Measurements from ENCODE around the gene SKOR1. TPM values are rescaled to one million over a fixed set of nuclear protein-coding genes. Genes with fewer than 3 reads are reported as not detected.
A peak's percentile ranks its signal among the peaks of the same experiment; 100 is the strongest.

Gene SKOR1
- total and polyA plus RNA-seq, 2 of the 13 experiments (the other 11 are each of a cell fraction or from before 2014, with no cell fraction given): 0.09 to 0.11 TPM

DNA sequence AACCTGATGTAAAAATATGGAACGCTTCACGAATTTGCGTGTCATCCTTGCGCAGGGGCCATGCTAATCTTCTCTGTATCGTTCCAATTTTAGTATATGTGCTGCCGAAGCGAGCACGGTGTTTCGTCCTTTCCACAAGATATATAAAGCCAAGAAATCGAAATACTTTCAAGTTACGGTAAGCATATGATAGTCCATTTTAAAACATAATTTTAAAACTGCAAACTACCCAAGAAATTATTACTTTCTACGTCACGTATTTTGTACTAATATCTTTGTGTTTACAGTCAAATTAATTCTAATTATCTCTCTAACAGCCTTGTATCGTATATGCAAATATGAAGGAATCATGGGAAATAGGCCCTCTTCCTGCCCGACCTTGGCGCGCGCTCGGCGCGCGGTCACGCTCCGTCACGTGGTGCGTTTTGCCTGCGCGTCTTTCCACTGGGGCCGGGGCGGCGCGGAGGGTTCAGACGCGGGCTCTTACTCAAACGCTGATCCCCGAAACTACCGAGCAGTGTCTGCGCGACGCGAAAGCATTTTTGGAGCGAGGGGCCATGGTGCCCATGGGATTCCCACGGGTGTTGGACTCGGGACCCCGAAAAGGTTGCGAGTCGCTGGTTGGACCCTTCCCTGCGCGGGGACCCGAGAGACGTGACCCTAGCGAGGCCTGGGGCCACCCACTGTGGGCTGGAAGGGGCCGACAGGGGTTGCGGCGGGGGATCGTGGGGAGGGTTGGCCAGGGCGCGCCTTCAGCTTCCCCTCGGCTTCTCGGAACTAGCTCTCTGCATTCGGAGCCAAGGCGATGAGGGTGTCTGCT is 14.8 kb downstream of the SKOR1 start, which contains the start of gene RNU6-1 (continued):
- TF ChIP-seq, protein P1, sequence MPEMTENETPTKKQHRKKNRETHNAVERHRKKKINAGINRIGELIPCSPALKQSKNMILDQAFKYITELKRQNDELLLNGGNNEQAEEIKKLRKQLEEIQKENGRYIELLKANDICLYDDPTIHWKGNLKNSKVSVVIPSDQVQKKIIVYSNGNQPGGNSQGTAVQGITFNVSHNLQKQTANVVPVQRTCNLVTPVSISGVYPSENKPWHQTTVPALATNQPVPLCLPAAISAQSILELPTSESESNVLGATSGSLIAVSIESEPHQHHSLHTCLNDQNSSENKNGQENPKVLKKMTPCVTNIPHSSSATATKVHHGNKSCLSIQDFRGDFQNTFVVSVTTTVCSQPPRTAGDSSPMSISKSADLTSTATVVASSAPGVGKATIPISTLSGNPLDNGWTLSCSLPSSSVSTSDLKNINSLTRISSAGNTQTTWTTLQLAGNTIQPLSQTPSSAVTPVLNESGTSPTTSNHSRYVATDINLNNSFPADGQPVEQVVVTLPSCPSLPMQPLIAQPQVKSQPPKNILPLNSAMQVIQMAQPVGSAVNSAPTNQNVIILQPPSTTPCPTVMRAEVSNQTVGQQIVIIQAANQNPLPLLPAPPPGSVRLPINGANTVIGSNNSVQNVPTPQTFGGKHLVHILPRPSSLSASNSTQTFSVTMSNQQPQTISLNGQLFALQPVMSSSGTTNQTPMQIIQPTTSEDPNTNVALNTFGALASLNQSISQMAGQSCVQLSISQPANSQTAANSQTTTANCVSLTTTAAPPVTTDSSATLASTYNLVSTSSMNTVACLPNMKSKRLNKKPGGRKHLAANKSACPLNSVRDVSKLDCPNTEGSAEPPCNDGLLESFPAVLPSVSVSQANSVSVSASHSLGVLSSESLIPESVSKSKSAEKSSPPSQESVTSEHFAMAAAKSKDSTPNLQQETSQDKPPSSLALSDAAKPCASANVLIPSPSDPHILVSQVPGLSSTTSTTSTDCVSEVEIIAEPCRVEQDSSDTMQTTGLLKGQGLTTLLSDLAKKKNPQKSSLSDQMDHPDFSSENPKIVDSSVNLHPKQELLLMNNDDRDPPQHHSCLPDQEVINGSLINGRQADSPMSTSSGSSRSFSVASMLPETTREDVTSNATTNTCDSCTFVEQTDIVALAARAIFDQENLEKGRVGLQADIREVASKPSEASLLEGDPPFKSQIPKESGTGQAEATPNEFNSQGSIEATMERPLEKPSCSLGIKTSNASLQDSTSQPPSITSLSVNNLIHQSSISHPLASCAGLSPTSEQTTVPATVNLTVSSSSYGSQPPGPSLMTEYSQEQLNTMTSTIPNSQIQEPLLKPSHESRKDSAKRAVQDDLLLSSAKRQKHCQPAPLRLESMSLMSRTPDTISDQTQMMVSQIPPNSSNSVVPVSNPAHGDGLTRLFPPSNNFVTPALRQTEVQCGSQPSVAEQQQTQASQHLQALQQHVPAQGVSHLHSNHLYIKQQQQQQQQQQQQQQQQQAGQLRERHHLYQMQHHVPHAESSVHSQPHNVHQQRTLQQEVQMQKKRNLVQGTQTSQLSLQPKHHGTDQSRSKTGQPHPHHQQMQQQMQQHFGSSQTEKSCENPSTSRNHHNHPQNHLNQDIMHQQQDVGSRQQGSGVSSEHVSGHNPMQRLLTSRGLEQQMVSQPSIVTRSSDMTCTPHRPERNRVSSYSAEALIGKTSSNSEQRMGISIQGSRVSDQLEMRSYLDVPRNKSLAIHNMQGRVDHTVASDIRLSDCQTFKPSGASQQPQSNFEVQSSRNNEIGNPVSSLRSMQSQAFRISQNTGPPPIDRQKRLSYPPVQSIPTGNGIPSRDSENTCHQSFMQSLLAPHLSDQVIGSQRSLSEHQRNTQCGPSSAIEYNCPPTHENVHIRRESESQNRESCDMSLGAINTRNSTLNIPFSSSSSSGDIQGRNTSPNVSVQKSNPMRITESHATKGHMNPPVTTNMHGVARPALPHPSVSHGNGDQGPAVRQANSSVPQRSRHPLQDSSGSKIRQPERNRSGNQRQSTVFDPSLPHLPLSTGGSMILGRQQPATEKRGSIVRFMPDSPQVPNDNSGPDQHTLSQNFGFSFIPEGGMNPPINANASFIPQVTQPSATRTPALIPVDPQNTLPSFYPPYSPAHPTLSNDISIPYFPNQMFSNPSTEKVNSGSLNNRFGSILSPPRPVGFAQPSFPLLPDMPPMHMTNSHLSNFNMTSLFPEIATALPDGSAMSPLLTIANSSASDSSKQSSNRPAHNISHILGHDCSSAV (CRISPR knock-in tag; IDR thresholded peaks at IDR 0.05; ENCODE audit: borderline replicate concordance): no peak
- TF ChIP-seq SRSF1 (optimal IDR thresholded peaks at IDR 0.05; ENCODE audit: low read depth, low read length) (peak; percentile 66), PRPF4 (IDR thresholded peaks at IDR 0.05; ENCODE audit: low read depth, low read length, poor library complexity, severe bottlenecking) (no peak), NR2C2 (CRISPR knock-in tag; IDR thresholded peaks at IDR 0.05; ENCODE audit: borderline replicate concordance) (peak; percentile 25; the same call in 1 of the 2 replicates), ARNT2 (CRISPR knock-in tag; IDR thresholded peaks at IDR 0.05; ENCODE audit: low read depth) (0 out of 2 replicates have a peak, but pooled peaks have one; percentile 10), KLF13 (CRISPR knock-in tag; IDR thresholded peaks at IDR 0.05) (0 out of 2 replicates have a peak, but pooled peaks have one; percentile 72), MED13 (CRISPR knock-in tag; IDR thresholded peaks at IDR 0.05) (no peak), ZBTB7A (CRISPR knock-in tag; IDR thresholded peaks at IDR 0.05) (peak; percentile 57; the same call in 1 of the 2 replicates), KMT2A (CRISPR knock-in tag; IDR thresholded peaks at IDR 0.05) (peak; percentile 64; the same call in 1 of the 2 replicates), CBX5 (CRISPR knock-in tag; IDR thresholded peaks at IDR 0.05; ENCODE audit: borderline replicate concordance) (0 out of 2 replicates have a peak, but pooled peaks have one; percentile 52), ZBTB14 (CRISPR knock-in tag; IDR thresholded peaks at IDR 0.05) (peak; percentile 97), ATF2 (CRISPR knock-in tag; IDR thresholded peaks at IDR 0.05) (no peak), ZNF18 (CRISPR knock-in tag; IDR thresholded peaks at IDR 0.05; ENCODE audit: insufficient replicate concordance) (peak; percentile 72)
- TF ChIP-seq, protein P2, sequence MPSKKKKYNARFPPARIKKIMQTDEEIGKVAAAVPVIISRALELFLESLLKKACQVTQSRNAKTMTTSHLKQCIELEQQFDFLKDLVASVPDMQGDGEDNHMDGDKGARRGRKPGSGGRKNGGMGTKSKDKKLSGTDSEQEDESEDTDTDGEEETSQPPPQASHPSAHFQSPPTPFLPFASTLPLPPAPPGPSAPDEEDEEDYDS (CRISPR knock-in tag; IDR thresholded peaks at IDR 0.05): 0 out of 2 replicates have a peak, but pooled peaks have one; percentile 47

Measured in HepG2 (cell line).